ENCODE data around the gene ATP6V0C. TPM values are rescaled to one million over a fixed set of nuclear protein-coding genes. Genes with fewer than 3 reads are reported as not detected.

Gene ATP6V0C
- polyA plus RNA-seq, 1 donor (not counting 4 experiments of a cell fraction or from before 2014, with no cell fraction given): 11.4 TPM

GRCh38 chr16:2508722-2509400, 4.9 kb upstream of the ATP6V0C start:
- Histone ChIP-seq H3K4me3 (ENCODE audit: control insufficient read depth in 2 of 3, extremely low read depth in 1 of 3, insufficient read depth in 2 of 3, low read depth in 1 of 3, low read length in 3 of 3) (no peak overlapping the region), H4K20me1 (ENCODE audit: control insufficient read depth, extremely low read depth, insufficient read depth, low read length) (no peaks in the 10 kb centered on the region), H3K79me2 (ENCODE audit: control insufficient read depth, insufficient read depth, low read length) (no peaks in the 10 kb centered on the region), H3K27me3 (ENCODE audit: control insufficient read depth, extremely low read depth, insufficient read depth, low read length) (no peaks in the 10 kb centered on the region), H3K27ac (ENCODE audit: control insufficient read depth, insufficient read depth, low read length) (no peak overlapping the region), H2AFZ (ENCODE audit: control insufficient read depth, low read length) (no peak overlapping the region), H3K36me3 (ENCODE audit: control insufficient read depth in 2 of 2, extremely low read depth in 1 of 2, insufficient read depth in 2 of 2, low read length in 2 of 2) (no peaks in the 10 kb centered on the region), H3K9me3 (ENCODE audit: control insufficient read depth, low read depth, low read length) (no peaks in the 10 kb centered on the region), H3K4me2 (ENCODE audit: control insufficient read depth, extremely low read depth, insufficient read depth, low read depth, low read length) (no peak overlapping the region), H3K4me1 (ENCODE audit: control insufficient read depth, extremely low read depth, insufficient read depth, low read length) (peaks cover 4% of the 10 kb centered on the region), H3K9me1 (ENCODE audit: control insufficient read depth, extremely low read depth, insufficient read depth, low read length) (no peaks in the 10 kb centered on the region), H3K9ac (ENCODE audit: control insufficient read depth, extremely low read depth, insufficient read depth, low read length) (no peak overlapping the region)
- DNase-seq (ENCODE audit: low read depth, low spot score) (no peak), FAIRE-seq (no peak)
- TF ChIP-seq CTCF (optimal IDR thresholded peaks at IDR 0.05 in 1 of 3, IDR thresholded peaks at IDR 0.05 in 1 of 3, conservative IDR thresholded peaks at IDR 0.05 in 1 of 3; ENCODE audit: extremely low read depth in 1 of 3, insufficient read depth in 2 of 3, low read length in 3 of 3) (no peak), EZH2 (IDR thresholded peaks at IDR 0.05; ENCODE audit: low read length) (no peak)
- dilution Hi-C loops (cut with MboI; ENCODE audit: extremely low pct_ligation_motif_present, low sequenced_read_pairs): no loop called here

- dilution Hi-C loops (cut with MboI; ENCODE audit: extremely low pct_ligation_motif_present, low sequenced_read_pairs): no loop called here
- Histone ChIP-seq H3K27me3 (ENCODE audit: control insufficient read depth, extremely low read depth, insufficient read depth, low read length) (no peaks in the 10 kb centered on the region), H3K79me2 (ENCODE audit: control insufficient read depth, insufficient read depth, low read length) (peaks cover 23% of the 10 kb centered on the region), H3K4me3 (ENCODE audit: control insufficient read depth in 2 of 3, extremely low read depth in 1 of 3, insufficient read depth in 2 of 3, low read depth in 1 of 3, low read length in 3 of 3) (no peak overlapping the region), H3K4me1 (ENCODE audit: control insufficient read depth, extremely low read depth, insufficient read depth, low read length) (peaks cover 16% of the 10 kb centered on the region), H3K9ac (ENCODE audit: control insufficient read depth, extremely low read depth, insufficient read depth, low read length) (no peak overlapping the region), H3K27ac (ENCODE audit: control insufficient read depth, insufficient read depth, low read length) (no peak overlapping the region), H3K9me1 (ENCODE audit: control insufficient read depth, extremely low read depth, insufficient read depth, low read length) (peaks cover 3% of the 10 kb centered on the region), H2AFZ (ENCODE audit: control insufficient read depth, low read length) (no peak overlapping the region), H3K36me3 (ENCODE audit: control insufficient read depth in 2 of 2, extremely low read depth in 1 of 2, insufficient read depth in 2 of 2, low read length in 2 of 2) (no peaks in the 10 kb centered on the region), H3K4me2 (ENCODE audit: control insufficient read depth, extremely low read depth, insufficient read depth, low read depth, low read length) (no peak overlapping the region), H4K20me1 (ENCODE audit: control insufficient read depth, extremely low read depth, insufficient read depth, low read length) (peaks cover 10% of the 10 kb centered on the region), H3K9me3 (ENCODE audit: control insufficient read depth, low read depth, low read length) (no peaks in the 10 kb centered on the region)
- no peak for TF ChIP-seq CTCF (optimal IDR thresholded peaks at IDR 0.05 in 1 of 3, IDR thresholded peaks at IDR 0.05 in 1 of 3, conservative IDR thresholded peaks at IDR 0.05 in 1 of 3; ENCODE audit: extremely low read depth in 1 of 3, insufficient read depth in 2 of 3, low read length in 3 of 3)
- no peak for TF ChIP-seq EZH2 (IDR thresholded peaks at IDR 0.05; ENCODE audit: low read length)
- no peak for FAIRE-seq
- no peak for DNase-seq (ENCODE audit: low read depth, low spot score)
These were observed 2.5 kb upstream of the ATP6V0C start for GRCh38 chr16:2511128-2511800.

Measured in keratinocyte (primary cell).